ENCODE measurements around the gene PSMD9. TPM values are rescaled to one million over a fixed set of nuclear protein-coding genes. Genes with fewer than 3 reads are reported as not detected.
A peak's percentile ranks its signal among the peaks of the same experiment; 100 is the strongest.

PSMD9 gene
- total RNA-seq, 1 experiment from 2014 or later: 241 TPM

GRCh38 chr12:121953695-121954094 is 65.1 kb downstream of the PSMD9 start:
- H3K4me1 ChIP-seq (ENCODE audit: insufficient read depth, low read length): peaks cover 12% of the 10 kb centered on the region; the same call in 1 of the 2 replicates
- H4K20me1 ChIP-seq (ENCODE audit: low read length): no peaks in the 10 kb centered on the region
- no peaks in the 10 kb centered on the region for H3K9me3 ChIP-seq (ENCODE audit: low read length)
- ChIA-PET POLR2A (ENCODE audit: unreplicated experiment) (no interaction called here), CTCF (interaction anchor here (1.1 kb wide), 1 partner anchor 69 kb away, joined by 8 read pairs; no protein-coding TSS in a partner anchor)
- no peak overlapping the region for H3K4me2 ChIP-seq (ENCODE audit: low read length)
- no peaks in the 10 kb centered on the region for H3K27me3 ChIP-seq (ENCODE audit: low read length)
- no peaks in the 10 kb centered on the region for H3K36me3 ChIP-seq (ENCODE audit: low read depth, low read length)
- no peak overlapping the region for H3K4me3 ChIP-seq (ENCODE audit: low read length)
- no TSS peak for BruUV-seq (replicated peaks)
- no peak overlapping the region for H2AFZ ChIP-seq (ENCODE audit: low read length)
- TF ChIP-seq EZH2 (IDR thresholded peaks at IDR 0.05; ENCODE audit: low read length, unreplicated experiment): no peak
- no peak for TF ChIP-seq EZH2phosphoT487 (IDR thresholded peaks at IDR 0.05; ENCODE audit: borderline replicate concordance, low read length)
- TF ChIP-seq, protein P1, sequence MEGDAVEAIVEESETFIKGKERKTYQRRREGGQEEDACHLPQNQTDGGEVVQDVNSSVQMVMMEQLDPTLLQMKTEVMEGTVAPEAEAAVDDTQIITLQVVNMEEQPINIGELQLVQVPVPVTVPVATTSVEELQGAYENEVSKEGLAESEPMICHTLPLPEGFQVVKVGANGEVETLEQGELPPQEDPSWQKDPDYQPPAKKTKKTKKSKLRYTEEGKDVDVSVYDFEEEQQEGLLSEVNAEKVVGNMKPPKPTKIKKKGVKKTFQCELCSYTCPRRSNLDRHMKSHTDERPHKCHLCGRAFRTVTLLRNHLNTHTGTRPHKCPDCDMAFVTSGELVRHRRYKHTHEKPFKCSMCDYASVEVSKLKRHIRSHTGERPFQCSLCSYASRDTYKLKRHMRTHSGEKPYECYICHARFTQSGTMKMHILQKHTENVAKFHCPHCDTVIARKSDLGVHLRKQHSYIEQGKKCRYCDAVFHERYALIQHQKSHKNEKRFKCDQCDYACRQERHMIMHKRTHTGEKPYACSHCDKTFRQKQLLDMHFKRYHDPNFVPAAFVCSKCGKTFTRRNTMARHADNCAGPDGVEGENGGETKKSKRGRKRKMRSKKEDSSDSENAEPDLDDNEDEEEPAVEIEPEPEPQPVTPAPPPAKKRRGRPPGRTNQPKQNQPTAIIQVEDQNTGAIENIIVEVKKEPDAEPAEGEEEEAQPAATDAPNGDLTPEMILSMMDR (conservative IDR thresholded peaks at IDR 0.05; ENCODE audit: low read depth, low read length): no peak
- intact Hi-C loops (cut with micrococcal nuclease): loop anchor here (2.0 kb wide), 1 partner anchor 69 kb away; no protein-coding TSS in a partner anchor
- no peak overlapping the region for H3K9ac ChIP-seq (ENCODE audit: low read length)
- no peaks in the 10 kb centered on the region for H3K79me2 ChIP-seq (ENCODE audit: low read length)
- H3F3A ChIP-seq (ENCODE audit: low read length, unreplicated experiment): peaks cover 4% of the 10 kb centered on the region
- H3K9me2 ChIP-seq (replicated peaks; ENCODE audit: low read length): no peaks in the 10 kb centered on the region
- peak; percentile 95 for ATAC-seq
- no peak overlapping the region for H3K27ac ChIP-seq (ENCODE audit: low read length)
- peak; percentile 47 for DNase-seq

GRCh38 chr12:121955258-121956237 is 67.0 kb downstream of the PSMD9 start:
- Histone ChIP-seq H3K36me3 (ENCODE audit: low read depth, low read length) (no peaks in the 10 kb centered on the region), H2AFZ (ENCODE audit: low read length) (no peak overlapping the region), H3K27ac (ENCODE audit: low read length) (no peak overlapping the region), H3K27me3 (ENCODE audit: low read length) (no peaks in the 10 kb centered on the region), H3K9me2 (replicated peaks; ENCODE audit: low read length) (no peaks in the 10 kb centered on the region), H3K9ac (ENCODE audit: low read length) (no peak overlapping the region), H3K4me1 (ENCODE audit: insufficient read depth, low read length) (peaks cover 6% of the 10 kb centered on the region; the same call in 1 of the 2 replicates), H3K79me2 (ENCODE audit: low read length) (no peaks in the 10 kb centered on the region), H4K20me1 (ENCODE audit: low read length) (no peaks in the 10 kb centered on the region), H3K4me2 (ENCODE audit: low read length) (no peak overlapping the region), H3F3A (ENCODE audit: low read length, unreplicated experiment) (no peaks in the 10 kb centered on the region), H3K9me3 (ENCODE audit: low read length) (no peaks in the 10 kb centered on the region), H3K4me3 (ENCODE audit: low read length) (no peak overlapping the region)
- ChIA-PET CTCF (interaction anchor here (0.6 kb wide), 1 partner anchor 44 kb away, joined by 3 read pairs; no protein-coding TSS in a partner anchor), POLR2A (ENCODE audit: unreplicated experiment) (no interaction called here)
- DNase-seq (peak; percentile 67), ATAC-seq (peak; percentile 52)
- BruUV-seq (replicated peaks): no TSS peak
- no peak for TF ChIP-seq EZH2phosphoT487 (IDR thresholded peaks at IDR 0.05; ENCODE audit: borderline replicate concordance, low read length)
- TF ChIP-seq, protein P1 (conservative IDR thresholded peaks at IDR 0.05; ENCODE audit: low read depth, low read length): peak; percentile 91
- TF ChIP-seq EZH2 (IDR thresholded peaks at IDR 0.05; ENCODE audit: low read length, unreplicated experiment): no peak
- intact Hi-C loops (cut with micrococcal nuclease): loop anchor here (1.0 kb wide), 1 partner anchor 68 kb away; no protein-coding TSS in a partner anchor
